ES-I3 (cell line): Measurements from ENCODE around the gene RPS15.
"Not testable (repeated sequence)": the region's sequence is repeated elsewhere in the genome, so short reads cannot be mapped to it uniquely, and the experiment has no call there.

ENCODE experiments used
- H3K36me3 ChIP-seq: 2 replicates; pipeline ENCODE4 v1.6.1; 2013; ENCODE audit warnings: mild to moderate bottlenecking, low read length, control low read depth, moderate library complexity; ENCODE audit not compliant: insufficient read depth
- H3K4me1 ChIP-seq: 2 replicates; pipeline ENCODE4 v1.6.1; 2013; ENCODE audit warnings: mild to moderate bottlenecking, control low read depth, low read length; ENCODE audit not compliant: insufficient read depth
- H3K9ac ChIP-seq: 2 replicates; pipeline ENCODE4 v1.6.1; 2013; ENCODE audit warnings: low read depth, mild to moderate bottlenecking, low read length, moderate library complexity
- H3K9me3 ChIP-seq: 2 replicates; pipeline ENCODE4 v1.6.1; 2013; ENCODE audit warnings: mild to moderate bottlenecking, low read length, moderate library complexity; ENCODE audit not compliant: control insufficient read depth, insufficient read depth

RPS15 gene

DNA sequence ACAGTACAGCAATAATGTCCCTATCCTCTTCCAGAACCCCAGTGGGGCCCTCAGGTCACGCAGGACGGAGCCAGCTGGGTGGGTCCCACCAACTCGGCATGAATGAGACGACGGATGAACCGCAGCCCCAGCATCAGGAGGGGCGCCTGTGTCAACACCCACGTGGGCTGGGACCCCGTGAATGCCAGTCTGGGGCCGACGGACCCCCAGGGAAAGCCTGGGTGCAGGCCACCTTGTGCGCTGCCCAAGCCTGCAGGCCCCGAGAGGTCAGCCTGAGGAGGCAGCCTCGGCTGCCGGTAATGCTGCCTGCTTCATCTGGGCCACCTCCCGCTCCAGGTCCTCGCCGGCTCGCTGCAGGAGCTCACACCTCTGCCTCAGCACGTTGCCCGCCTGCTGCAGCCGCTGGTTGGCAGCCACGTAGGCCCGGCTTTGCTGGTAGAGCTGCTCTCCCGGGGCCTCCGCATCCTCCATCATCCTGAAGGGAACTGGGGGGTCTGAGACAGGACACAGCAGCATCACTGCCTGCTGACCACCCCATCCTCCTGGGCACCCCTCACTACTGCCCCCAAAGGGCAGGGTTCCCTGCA is 36.7 kb downstream of the RPS15 start:
- Histone ChIP-seq H3K36me3 (peaks cover 4% of the 10 kb centered on the region), H3K4me1 (no peaks in the 10 kb centered on the region; the same call in 1 of the 2 replicates), H3K9me3 (no peaks in the 10 kb centered on the region), H3K9ac (no peak overlapping the region)

DNA sequence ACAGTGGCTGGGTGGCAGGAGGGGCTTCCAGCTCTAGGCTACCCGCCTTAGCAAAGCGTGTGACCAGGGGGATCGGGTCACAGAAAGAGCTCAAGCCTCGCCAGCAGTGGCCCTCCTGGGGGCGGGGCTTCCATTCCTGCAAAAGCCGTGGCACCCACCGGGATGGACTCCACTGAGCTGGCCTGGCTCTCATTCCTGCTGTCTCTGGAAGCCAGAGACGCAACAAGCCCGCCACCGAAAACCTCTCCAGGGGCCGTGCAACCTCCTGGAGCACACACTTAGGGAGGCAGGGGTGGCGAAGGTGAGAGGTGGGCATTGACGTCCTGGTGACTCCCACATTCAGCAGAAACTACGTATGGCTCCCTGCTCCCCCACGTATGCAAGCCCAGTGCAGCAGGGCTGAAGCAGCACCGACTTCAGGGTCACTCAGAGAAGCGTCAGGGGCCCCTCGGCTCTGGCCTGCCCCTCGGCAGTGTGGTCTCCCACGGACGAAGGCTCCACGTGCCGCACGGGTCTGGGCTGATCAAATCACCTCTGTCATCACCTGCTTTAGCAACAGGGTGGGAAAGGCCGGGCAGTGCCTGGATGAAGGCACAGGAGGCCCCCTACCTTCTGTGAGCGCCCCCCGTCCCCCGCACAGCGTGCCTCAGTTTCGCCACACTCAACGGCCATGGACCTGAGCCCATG is 37.7 kb downstream of the RPS15 start:
- Histone ChIP-seq H3K4me1 (no peaks in the 10 kb centered on the region), H3K36me3 (peaks cover 4% of the 10 kb centered on the region), H3K9ac (no peak overlapping the region), H3K9me3 (no peaks in the 10 kb centered on the region)

DNA sequence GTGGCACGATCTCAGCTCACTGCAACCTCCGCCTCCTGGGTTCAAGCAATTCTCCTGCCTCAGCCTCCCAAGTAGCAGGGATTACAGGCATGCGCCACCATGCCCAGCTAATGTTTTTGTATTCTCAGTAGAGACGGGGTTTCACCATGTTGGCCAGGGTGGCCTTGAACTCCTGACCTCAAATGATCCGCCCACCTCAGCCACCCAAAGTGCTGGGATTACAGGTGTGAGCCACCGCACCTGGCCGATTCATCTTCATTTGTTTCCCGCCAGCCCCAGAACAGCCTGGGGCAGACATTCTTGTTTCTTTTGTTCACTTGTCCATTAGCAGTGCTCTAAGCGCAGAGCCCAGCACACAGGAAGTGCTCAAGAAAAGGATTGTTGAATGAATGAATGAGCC is 38.9 kb downstream of the RPS15 start:
- H3K9ac ChIP-seq, H3K9me3 ChIP-seq, H3K36me3 ChIP-seq, H3K4me1 ChIP-seq: not testable (repeated sequence)

DNA sequence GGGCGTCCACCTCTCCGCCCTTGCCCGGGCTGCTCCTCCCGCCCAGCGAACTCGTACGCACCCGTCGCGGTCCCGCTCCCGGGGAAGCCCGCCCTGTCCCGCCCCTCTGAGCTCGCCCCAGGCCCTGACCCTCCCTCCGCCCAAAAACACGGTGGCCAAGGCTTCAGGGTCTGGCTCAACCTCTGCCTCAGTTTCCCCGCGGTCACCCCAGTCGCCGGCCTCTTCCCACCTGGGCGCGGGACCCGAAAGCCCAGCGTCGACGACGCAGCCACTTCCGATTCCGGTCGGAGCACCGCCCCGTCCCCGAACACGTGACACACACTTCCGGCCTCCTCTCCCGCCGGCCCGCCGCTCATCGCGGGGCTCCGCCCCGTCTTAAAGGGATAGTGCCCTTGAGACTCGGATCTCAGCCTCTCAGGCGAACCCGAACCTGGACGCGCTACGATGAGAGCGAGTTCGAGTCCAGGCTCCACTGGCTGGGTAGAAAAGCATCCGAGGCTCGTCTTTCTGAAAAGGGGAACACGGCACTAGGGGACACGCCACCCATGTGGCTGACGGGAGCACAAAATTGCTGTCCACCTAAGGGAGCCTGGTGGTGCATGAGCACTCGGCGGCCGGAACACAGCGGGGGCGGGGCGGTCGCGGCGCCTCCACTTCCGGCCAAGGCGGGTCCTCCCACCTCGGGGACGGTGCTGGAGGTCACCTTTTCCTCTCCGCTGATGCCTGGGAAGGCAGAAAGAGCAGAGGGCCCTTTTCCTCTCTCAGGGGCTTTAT is 40.9 kb downstream of the RPS15 start, which contains the start of gene C19orf25:
C19orf25 (minus strand) TSS at position 282 of the 774 bp plus-strand sequence. CDS start 312 bp downstream, outside the sequence.
- peak within 1 kb of the TSS; percentile 99 for H3K9ac ChIP-seq
- H3K36me3 ChIP-seq, result peaks cover 4% of the 10 kb centered on the region
- H3K9me3 ChIP-seq, result no peaks in the 10 kb centered on the region
- no peaks in the 10 kb centered on the region for H3K4me1 ChIP-seq

DNA sequence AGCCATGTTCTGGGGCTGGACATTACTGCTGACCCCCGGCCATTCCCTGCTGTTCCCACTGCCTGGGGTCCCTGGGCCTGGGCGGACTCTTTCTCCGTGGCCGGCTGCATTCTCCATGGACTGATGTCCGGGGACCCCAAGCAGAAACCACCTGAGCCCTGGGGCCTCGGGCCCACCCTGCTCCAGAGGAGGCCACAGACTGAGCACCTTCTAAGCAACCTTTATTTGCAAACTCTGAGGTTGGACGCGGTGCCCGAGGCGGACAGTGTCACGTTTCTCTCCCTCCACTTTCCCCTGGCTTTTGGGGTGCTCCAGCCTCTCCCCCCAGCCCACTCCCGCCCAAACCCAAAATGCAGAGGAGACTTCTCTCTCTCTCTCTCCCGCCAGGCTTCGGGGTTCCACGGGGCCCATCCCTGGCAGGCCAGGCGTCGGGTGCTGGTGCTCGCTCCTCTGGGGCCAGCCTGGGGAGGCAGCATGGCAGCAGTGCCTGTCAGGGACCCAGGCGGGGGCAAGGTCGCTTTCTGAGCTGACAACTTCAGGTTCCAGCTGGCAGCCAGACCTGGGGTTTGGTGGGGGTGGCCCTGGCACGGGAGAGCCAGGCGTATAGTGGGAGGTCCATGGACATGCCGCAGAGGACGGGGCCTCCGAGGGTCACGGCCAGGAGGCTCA is 43.2 kb downstream of the RPS15 start:
- H3K9ac ChIP-seq, result no peak overlapping the region
- H3K4me1 ChIP-seq, result no peaks in the 10 kb centered on the region
- peaks cover 4% of the 10 kb centered on the region for H3K36me3 ChIP-seq
- H3K9me3 ChIP-seq, result no peaks in the 10 kb centered on the region

DNA sequence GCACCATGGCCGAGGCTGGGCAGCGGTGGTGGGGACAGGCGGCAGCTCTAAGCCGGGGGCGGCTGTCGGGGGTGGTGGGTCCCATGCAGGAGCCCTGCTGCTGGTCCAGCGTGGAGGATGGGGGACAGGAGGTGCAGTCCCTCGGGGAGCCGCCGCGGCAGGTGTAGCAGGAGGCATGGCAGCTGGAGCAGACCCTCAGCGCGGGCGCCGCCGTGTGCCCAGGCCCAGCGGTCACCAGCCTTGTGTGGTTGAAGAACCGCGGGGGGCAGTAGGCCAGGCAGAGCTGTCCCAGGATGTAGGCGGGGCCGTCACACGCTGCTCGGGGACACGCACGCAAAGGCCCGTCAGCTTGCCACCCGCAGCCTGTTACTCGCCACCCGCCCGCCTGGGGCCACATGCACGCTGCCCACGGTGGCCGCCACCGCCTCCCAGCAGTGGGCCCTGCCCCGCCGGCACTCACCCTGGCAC is 43.7 kb downstream of the RPS15 start:
- Histone ChIP-seq H3K9ac (no peak overlapping the region), H3K4me1 (no peaks in the 10 kb centered on the region), H3K36me3 (peaks cover 4% of the 10 kb centered on the region), H3K9me3 (no peaks in the 10 kb centered on the region)

DNA sequence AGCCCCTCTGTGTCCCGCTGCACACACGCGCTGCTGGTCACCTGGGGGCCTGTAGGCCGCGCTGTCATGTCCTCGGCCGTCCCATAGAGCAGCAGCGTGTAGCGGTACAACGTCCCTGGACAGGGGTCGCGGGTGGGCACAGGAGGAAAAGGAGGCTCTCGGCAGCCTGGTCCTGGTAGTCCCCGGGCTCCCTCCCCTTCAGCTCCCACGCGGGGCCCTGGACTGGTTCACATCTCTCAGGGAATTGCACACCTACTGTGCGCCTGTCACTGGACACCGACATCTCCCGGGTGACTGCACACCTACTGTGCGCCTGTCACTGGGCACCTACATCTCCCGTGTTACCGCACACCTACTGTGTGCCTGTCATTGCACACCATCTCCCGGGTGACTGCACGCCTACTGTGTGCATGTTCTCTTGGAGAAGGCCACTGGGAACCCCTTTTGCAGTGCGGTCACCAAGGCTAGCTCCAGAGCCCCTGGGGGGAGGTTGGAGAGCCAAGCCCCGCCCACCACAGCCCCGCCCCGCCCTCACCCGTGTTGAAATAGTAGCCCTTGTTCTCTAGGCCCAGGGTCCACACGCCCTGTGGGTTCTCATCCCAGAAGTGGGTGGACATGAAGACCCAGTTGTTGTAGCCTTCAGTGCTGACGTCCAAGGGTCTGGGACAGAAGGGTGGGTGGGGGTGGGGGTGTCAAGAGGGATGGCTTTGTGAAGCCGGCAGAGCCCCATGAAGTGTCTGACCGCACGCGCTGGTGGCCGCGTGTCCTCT is 44.4 kb downstream of the RPS15 start:
- peaks cover under 1% of the 10 kb centered on the region; the same call in 1 of the 2 replicates for H3K36me3 ChIP-seq
- H3K9me3 ChIP-seq, result no peaks in the 10 kb centered on the region
- H3K4me1 ChIP-seq, result no peaks in the 10 kb centered on the region
- H3K9ac ChIP-seq, result no peak overlapping the region

DNA sequence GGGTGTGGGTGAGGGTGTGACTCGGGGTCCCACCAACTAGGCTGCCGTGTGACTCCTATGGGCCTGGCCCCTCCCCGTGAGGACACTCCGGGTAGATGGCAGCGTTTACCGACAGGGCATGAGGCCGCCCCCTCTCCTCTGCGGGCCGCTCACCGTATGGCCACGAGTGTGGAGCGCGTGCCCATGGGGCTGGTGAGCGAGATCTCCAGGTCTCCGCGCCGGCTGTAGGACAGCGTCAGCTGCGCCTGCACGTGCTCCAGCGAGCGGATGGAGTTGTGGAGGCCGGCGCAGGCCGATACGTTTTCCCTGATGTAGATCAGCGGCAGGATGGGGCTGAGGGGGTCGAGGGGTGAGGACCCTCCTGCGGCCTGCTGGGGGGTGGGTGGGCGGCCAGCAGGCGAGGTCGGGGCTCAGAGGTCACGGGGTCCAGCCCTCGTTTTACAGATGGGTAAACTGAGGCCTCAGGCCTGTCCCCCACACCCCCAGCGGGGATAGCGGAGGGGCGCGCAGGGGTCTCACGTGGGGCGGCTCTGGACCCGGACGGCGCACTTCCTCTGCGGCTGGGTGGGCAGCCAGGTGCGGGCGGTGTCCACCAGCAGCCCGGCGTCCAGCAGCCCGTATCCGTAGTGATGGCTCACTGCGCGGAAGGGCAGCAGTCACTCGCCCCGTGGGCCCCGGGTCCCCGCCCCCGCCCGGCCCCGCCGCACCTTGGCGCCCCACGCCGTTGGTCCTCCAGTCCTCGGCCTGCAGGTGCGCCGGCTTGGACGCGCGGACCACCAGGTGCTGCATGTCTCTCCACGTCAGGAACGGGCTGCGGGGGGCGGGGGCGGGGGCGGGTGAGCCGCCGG is 45.2 kb downstream of the RPS15 start:
- no peaks in the 10 kb centered on the region for H3K4me1 ChIP-seq
- H3K36me3 ChIP-seq, result no peaks in the 10 kb centered on the region
- H3K9me3 ChIP-seq, result no peaks in the 10 kb centered on the region
- H3K9ac ChIP-seq, result no peak overlapping the region

DNA sequence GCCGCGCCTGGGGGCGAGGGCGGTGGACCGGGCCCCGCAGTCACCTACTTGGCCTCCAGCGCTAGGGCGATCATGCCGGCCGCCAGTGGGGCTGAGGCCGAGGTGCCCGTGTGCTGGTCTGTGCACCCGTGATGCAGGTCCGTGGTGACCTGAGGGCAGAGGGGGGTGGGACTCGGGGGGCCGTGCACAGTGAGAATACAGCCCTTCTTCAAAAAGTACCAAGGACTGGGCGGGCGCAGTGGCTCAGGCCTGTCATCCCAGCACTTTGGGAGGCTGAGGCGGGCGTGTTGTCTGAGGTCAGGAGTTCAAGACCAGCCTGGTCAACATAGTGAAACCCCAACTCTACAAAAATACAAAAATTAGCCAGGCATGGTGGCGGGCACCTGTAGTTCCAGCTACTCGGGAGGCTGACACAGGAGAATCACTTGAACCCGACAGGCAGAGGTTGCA is 45.8 kb downstream of the RPS15 start:
- Histone ChIP-seq H3K9ac (no peak overlapping the region), H3K9me3 (no peaks in the 10 kb centered on the region), H3K36me3 (no peaks in the 10 kb centered on the region), H3K4me1 (no peaks in the 10 kb centered on the region)

DNA sequence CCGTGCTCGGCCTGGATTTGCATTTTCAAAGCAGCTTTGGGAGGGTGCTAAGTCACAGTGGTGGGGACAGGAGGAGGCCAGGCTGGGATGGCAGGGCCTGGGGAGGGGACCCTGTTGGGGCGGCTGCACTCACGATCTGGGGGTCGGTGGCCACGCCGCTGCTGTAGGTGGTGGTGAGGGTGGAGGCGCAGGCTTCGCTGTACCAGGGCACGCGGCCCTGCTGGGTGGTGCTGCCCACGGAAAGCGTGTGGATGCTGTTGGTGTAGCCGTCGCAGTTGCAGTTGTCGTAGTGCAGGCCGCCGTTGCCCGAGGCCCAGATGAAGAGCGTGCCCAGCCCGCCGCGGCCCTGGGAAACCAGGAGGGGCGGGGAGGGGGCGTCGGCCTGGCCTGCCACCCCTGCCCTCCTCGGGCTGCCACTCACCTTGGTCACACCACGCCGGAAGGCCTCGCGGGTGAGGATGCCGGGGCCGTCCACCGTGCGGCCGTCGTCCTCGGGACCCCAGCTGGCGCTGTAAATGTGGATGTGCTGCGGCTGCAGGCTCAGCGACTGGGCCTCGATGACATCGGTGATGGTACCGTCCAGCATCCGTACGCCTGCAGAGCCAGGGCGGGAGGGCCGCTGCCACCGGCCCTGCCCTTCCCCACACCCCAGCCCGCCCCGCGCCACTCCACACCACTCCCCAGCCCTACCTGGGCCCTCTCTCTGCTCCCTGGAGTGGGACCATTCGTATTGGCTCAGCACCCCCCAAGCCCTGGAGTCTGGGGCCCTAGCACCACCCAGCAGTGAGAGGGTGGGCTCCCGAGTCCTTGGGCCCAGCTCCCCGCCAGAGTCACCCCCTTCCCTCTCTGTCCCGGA is 48.8 kb downstream of the RPS15 start:
- H3K9me3 ChIP-seq, result no peaks in the 10 kb centered on the region
- no peaks in the 10 kb centered on the region for H3K36me3 ChIP-seq
- H3K4me1 ChIP-seq, result no peaks in the 10 kb centered on the region
- H3K9ac ChIP-seq, result no peak overlapping the region

DNA sequence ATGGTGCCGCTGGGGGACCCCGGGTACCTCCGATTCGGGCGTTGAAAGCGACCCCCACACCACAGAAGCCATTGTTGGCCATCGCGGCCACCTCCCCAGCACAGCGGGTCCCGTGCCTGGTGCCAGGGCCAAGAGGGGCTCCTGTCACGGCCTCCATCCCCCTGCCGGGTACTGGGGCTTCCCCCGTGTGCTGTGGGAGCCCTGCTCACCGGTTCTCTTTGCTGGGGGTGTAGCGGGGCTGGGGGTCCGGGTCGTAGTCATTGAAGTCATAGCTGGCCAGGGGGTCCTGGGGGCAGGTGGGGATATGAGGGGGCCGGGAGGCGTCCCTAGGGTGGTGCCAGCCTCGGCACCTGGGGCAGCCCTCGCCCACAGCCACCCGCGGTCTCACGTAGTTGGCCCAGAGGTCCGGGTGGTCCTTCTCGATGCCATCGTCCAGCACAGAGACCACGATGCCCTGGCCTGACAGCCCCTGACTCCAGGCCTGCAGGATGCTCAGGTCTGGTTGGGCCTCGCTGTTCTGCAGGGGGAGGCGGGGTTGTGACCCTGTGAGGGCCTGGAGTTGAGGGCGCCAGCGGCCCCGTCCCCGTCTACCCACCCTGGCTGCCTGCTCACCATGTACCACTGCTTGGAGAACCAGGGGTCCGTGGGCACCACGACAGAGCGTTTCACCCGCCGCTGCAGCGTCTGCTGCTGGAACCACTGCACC is 49.5 kb downstream of the RPS15 start:
- Histone ChIP-seq H3K9me3 (no peaks in the 10 kb centered on the region), H3K9ac (no peak overlapping the region), H3K36me3 (no peaks in the 10 kb centered on the region), H3K4me1 (peaks cover 3% of the 10 kb centered on the region; the same call in 1 of the 2 replicates)

DNA sequence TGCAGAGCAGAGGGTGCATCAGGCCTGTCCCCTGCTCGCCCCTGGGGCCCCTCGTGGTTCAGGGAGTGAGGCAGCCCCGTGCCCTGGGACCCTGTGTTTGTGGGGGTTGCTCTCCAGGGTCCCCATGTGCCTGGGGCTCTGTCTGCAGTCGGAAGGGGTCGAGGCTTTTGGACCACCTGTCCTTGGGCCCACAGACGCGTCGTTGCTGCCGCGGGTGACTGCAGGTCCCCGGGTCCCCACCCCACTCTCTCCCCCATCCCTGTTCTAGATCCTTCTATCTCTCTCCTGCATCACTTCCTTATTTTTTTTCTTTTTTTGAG is 50.0 kb downstream of the RPS15 start:
- Histone ChIP-seq H3K9ac (no peak overlapping the region), H3K9me3 (no peaks in the 10 kb centered on the region), H3K36me3 (no peaks in the 10 kb centered on the region), H3K4me1 (peaks cover 5% of the 10 kb centered on the region; the same call in 1 of the 2 replicates)
